Measurements from ENCODE around the gene NXN. TPM values are rescaled to one million over a fixed set of nuclear protein-coding genes. Genes with fewer than 3 reads are reported as not detected.
"Not testable (repeated sequence)": the region's sequence is repeated elsewhere in the genome, so short reads cannot be mapped to it uniquely, and the experiment has no call there.

NXN gene
- total RNA-seq, 1 donor from 2014 or later = 51.6 TPM

DNA sequence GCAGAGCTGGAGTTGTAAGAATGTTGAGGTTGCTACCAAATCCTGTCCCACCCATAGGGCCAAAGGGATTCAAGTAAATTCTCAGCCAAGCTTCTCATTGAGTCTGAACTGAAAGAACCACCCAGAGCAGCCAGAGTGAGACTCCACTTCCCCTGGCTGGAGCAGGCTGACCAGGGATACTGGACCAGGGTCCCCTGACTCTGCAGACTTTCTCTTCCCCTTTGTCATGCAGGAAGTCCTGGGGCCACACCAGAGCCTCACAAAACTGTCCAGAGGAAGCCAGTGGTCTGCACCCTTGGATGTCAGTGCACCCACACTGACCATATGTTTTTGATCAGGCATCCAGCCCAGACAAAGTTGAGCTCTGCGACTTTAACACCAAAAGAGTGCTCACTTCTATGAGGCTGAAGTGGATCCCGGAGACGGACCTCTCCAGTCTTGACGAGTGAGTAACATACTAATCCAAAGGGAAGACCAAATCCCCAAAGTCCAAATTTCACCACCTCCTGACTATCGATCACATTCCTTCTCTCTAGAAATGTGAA, 4.1 kb downstream of the NXN start:
- Histone ChIP-seq H3K27me3 (no peaks in the 10 kb centered on the region), H3K36me3 (no peaks in the 10 kb centered on the region), H3K4me3 (no peak overlapping the region), H3K9me3 (no peaks in the 10 kb centered on the region), H3K27ac (peak overlapping the region; percentile 5), H3K4me1 (peaks cover 48% of the 10 kb centered on the region)
- no peak for DNase-seq (ENCODE audit: extremely low spot score in 2 of 2)
- no peak for TF ChIP-seq POLR2A (IDR thresholded peaks at IDR 0.05)
- TF ChIP-seq, protein P1, sequence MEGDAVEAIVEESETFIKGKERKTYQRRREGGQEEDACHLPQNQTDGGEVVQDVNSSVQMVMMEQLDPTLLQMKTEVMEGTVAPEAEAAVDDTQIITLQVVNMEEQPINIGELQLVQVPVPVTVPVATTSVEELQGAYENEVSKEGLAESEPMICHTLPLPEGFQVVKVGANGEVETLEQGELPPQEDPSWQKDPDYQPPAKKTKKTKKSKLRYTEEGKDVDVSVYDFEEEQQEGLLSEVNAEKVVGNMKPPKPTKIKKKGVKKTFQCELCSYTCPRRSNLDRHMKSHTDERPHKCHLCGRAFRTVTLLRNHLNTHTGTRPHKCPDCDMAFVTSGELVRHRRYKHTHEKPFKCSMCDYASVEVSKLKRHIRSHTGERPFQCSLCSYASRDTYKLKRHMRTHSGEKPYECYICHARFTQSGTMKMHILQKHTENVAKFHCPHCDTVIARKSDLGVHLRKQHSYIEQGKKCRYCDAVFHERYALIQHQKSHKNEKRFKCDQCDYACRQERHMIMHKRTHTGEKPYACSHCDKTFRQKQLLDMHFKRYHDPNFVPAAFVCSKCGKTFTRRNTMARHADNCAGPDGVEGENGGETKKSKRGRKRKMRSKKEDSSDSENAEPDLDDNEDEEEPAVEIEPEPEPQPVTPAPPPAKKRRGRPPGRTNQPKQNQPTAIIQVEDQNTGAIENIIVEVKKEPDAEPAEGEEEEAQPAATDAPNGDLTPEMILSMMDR (IDR thresholded peaks at IDR 0.05) = no peak
- TF ChIP-seq POLR2AphosphoS5 (IDR thresholded peaks at IDR 0.05; ENCODE audit: insufficient read depth in 1 of 2, low read depth in 1 of 2) = no peak
- intact Hi-C loops (cut with DNase I) = loop anchor here (10.0 kb wide), 2 partner anchors 91 to 121 kb away; no protein-coding TSS in a partner anchor

GRCh38 chr17:974778-975177, 4.8 kb downstream of the NXN start:
- H3K27ac ChIP-seq = not testable (repeated sequence)
- H3K4me1 ChIP-seq = peaks cover 49% of the 10 kb centered on the region

GRCh38 chr17:973053-973452, 6.5 kb downstream of the NXN start:
- TF ChIP-seq POLR2A (IDR thresholded peaks at IDR 0.05) (no peak), POLR2AphosphoS5 (IDR thresholded peaks at IDR 0.05; ENCODE audit: insufficient read depth in 1 of 2, low read depth in 1 of 2) (peak in 1 of 2 donors; percentile 21)
- TF ChIP-seq, protein P1 (IDR thresholded peaks at IDR 0.05) = no peak
- Histone ChIP-seq H3K27me3 (no peaks in the 10 kb centered on the region), H3K4me3 (no peak overlapping the region), H3K9me3 (no peaks in the 10 kb centered on the region), H3K27ac (peak overlapping the region; percentile 0), H3K36me3 (no peaks in the 10 kb centered on the region), H3K4me1 (peaks cover 54% of the 10 kb centered on the region)
- no peak for DNase-seq (ENCODE audit: extremely low spot score in 2 of 2)
- intact Hi-C loops (cut with DNase I) = loop anchor here (10.0 kb wide), 2 partner anchors 88 to 118 kb away; no protein-coding TSS in a partner anchor

More at GRCh38 chr17:974778-975177, 4.8 kb downstream of the NXN start:
- not testable (repeated sequence) for H3K9me3 ChIP-seq; H3K36me3 ChIP-seq; H3K4me3 ChIP-seq; H3K27me3 ChIP-seq; DNase-seq (ENCODE audit: extremely low spot score in 2 of 2)
- intact Hi-C loops (cut with DNase I) = loop anchor here (10.0 kb wide), 2 partner anchors 90 to 120 kb away; no protein-coding TSS in a partner anchor

DNA sequence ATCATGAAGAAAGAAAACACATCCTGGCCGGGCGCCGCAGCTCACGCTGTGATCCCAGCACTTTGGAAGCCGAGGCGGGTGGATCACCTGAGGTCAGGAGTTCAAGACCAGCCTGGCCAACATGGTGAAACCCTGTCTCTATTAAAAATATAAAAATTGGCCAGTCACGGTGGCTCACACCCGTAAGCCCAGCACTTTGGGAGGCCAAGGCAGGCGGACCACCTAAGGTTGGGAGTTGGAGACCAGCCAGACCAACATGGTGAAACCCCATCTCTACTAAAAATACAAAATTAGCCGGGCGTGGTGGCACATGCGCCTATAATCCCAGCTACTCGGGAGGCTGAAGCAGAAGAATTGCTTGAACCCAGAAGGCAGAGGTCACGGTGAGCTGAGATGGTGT, 7.7 kb downstream of the NXN start:
- peaks cover 43% of the 10 kb centered on the region for H3K4me1 ChIP-seq
- intact Hi-C loops (cut with DNase I) = loop anchor here (10.0 kb wide), 2 partner anchors 87 to 117 kb away; no protein-coding TSS in a partner anchor
- H3K27me3 ChIP-seq; H3K36me3 ChIP-seq; H3K9me3 ChIP-seq; H3K27ac ChIP-seq; DNase-seq (ENCODE audit: extremely low spot score in 2 of 2); H3K4me3 ChIP-seq: not testable (repeated sequence)

- Histone ChIP-seq H3K27me3 (no peaks in the 10 kb centered on the region), H3K27ac (peak overlapping the region; percentile 14), H3K4me3 (peak overlapping the region in 1 of 2 donors; percentile 13), H3K36me3 (no peaks in the 10 kb centered on the region), H3K9me3 (no peaks in the 10 kb centered on the region), H3K4me1 (peaks cover 31% of the 10 kb centered on the region)
- DNase-seq (ENCODE audit: extremely low spot score in 2 of 2) = no peak
- TF ChIP-seq POLR2AphosphoS5 (IDR thresholded peaks at IDR 0.05; ENCODE audit: insufficient read depth in 1 of 2, low read depth in 1 of 2) (no peak), POLR2A (IDR thresholded peaks at IDR 0.05) (no peak)
- TF ChIP-seq, protein P1 (IDR thresholded peaks at IDR 0.05) = no peak
- intact Hi-C loops (cut with DNase I) = loop anchor here (10.0 kb wide), 2 partner anchors 86 to 116 kb away; no protein-coding TSS in a partner anchor
Observed at GRCh38 chr17:970364-970763, 9.2 kb downstream of the NXN start.

- intact Hi-C loops (cut with DNase I) = loop anchor here (10.0 kb wide), 2 partner anchors 85 to 115 kb away; no protein-coding TSS in a partner anchor
- H3K27me3 ChIP-seq = no peaks in the 10 kb centered on the region
- peak overlapping the region; percentile 13 to 27 for H3K4me3 ChIP-seq
- H3K27ac ChIP-seq = peak overlapping the region; percentile 14
- H3K9me3 ChIP-seq = no peaks in the 10 kb centered on the region
- H3K4me1 ChIP-seq = peaks cover 26% of the 10 kb centered on the region
- H3K36me3 ChIP-seq = no peaks in the 10 kb centered on the region
- DNase-seq (ENCODE audit: extremely low spot score in 2 of 2) = no peak
- TF ChIP-seq POLR2AphosphoS5 (IDR thresholded peaks at IDR 0.05; ENCODE audit: insufficient read depth in 1 of 2, low read depth in 1 of 2) = no peak
- no peak for TF ChIP-seq POLR2A (IDR thresholded peaks at IDR 0.05)
- TF ChIP-seq, protein P1 (IDR thresholded peaks at IDR 0.05) = no peak
Observed at GRCh38 chr17:969811-970355, 9.7 kb downstream of the NXN start.
